ENCODE data around the gene CACNA1D. TPM values are rescaled to one million over a fixed set of nuclear protein-coding genes. Genes with fewer than 3 reads are reported as not detected.
"Not testable (repeated sequence)": the region's sequence is repeated elsewhere in the genome, so short reads cannot be mapped to it uniquely, and the experiment has no call there.

Gene CACNA1D
- total and polyA plus RNA-seq, 2 experiments from 2014 or later, result 5.2 to 27.8 TPM

- Histone ChIP-seq H3K27me3 (no peaks in the 10 kb centered on the region), H4K20me1 (ENCODE audit: insufficient read depth, poor library complexity, severe bottlenecking) (no peaks in the 10 kb centered on the region), H3K79me2 (no peaks in the 10 kb centered on the region), H3K9me2 (replicated peaks; ENCODE audit: insufficient read depth) (no peaks in the 10 kb centered on the region), H3K9me3 (ENCODE audit: low read depth) (no peaks in the 10 kb centered on the region), H3K36me3 (replicated peaks; ENCODE audit: insufficient read depth, low read depth) (no peaks in the 10 kb centered on the region), H3K27ac (peak overlapping the region; percentile 45), H2AFZ (no peak overlapping the region), H3K4me3 (no peak overlapping the region), H3K4me2 (peak overlapping the region; percentile 38), H3K4me1 (ENCODE audit: insufficient read depth) (peaks cover 14% of the 10 kb centered on the region)
- WGBS (ENCODE audit: low lambda C conversion rate, missing lambda C conversion rate), result 29% methylated on average over 6 of the region's 6 CpGs
- TF ChIP-seq CTCF (IDR thresholded peaks at IDR 0.05; ENCODE audit: poor library complexity), result no peak
- TF ChIP-seq EZH2phosphoT487 (IDR thresholded peaks at IDR 0.05; ENCODE audit: low read depth, severe bottlenecking, unreplicated experiment), result no peak
- no peak for TF ChIP-seq EZH2 (IDR thresholded peaks at IDR 0.05; ENCODE audit: borderline replicate concordance)
- DNase-seq (ENCODE audit: low spot score), result no peak
Observed at GRCh38 chr3:53658613-53659193, 164.3 kb downstream of the CACNA1D start.

DNA sequence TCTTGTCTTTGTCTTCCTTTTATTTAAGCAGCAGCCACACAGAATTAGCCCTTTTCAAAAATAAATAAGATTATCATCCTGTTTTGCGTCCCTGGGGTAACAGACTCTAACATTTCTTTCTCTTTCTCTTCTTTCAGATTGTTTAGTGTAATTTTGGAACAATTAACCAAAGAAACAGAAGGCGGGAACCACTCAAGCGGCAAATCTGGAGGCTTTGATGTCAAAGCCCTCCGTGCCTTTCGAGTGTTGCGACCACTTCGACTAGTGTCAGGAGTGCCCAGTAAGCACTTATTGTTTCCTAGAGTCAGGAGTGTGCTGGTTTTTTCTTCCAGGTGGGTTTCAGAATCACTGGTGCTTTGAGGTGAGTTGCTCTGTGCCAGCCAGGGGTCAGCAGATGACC is 165.6 kb downstream of the CACNA1D start:
- Histone ChIP-seq H3K9me2 (replicated peaks; ENCODE audit: insufficient read depth) (no peaks in the 10 kb centered on the region), H3K79me2 (no peaks in the 10 kb centered on the region), H3K36me3 (replicated peaks; ENCODE audit: insufficient read depth, low read depth) (no peaks in the 10 kb centered on the region), H4K20me1 (ENCODE audit: insufficient read depth, poor library complexity, severe bottlenecking) (no peaks in the 10 kb centered on the region), H3K27ac (no peak overlapping the region), H3K4me2 (no peak overlapping the region), H2AFZ (no peak overlapping the region), H3K4me3 (no peak overlapping the region), H3K27me3 (no peaks in the 10 kb centered on the region), H3K9me3 (ENCODE audit: low read depth) (no peaks in the 10 kb centered on the region), H3K4me1 (ENCODE audit: insufficient read depth) (peaks cover 14% of the 10 kb centered on the region)
- WGBS (ENCODE audit: low lambda C conversion rate, missing lambda C conversion rate), result 95% methylated on average over 7 of the region's 7 CpGs
- no peak for DNase-seq (ENCODE audit: low spot score)
- no peak for TF ChIP-seq CTCF (IDR thresholded peaks at IDR 0.05; ENCODE audit: poor library complexity)
- TF ChIP-seq EZH2phosphoT487 (IDR thresholded peaks at IDR 0.05; ENCODE audit: low read depth, severe bottlenecking, unreplicated experiment), result no peak
- TF ChIP-seq EZH2 (IDR thresholded peaks at IDR 0.05; ENCODE audit: borderline replicate concordance), result no peak

- WGBS (ENCODE audit: low lambda C conversion rate, missing lambda C conversion rate), result 82% methylated on average over 5 of the region's 5 CpGs
- Histone ChIP-seq H3K4me1 (ENCODE audit: insufficient read depth) (peaks cover 14% of the 10 kb centered on the region), H3K27me3 (no peaks in the 10 kb centered on the region), H3K4me3 (no peak overlapping the region), H2AFZ (no peak overlapping the region), H3K9me2 (replicated peaks; ENCODE audit: insufficient read depth) (no peaks in the 10 kb centered on the region), H3K79me2 (no peaks in the 10 kb centered on the region), H3K27ac (no peak overlapping the region), H3K36me3 (replicated peaks; ENCODE audit: insufficient read depth, low read depth) (no peaks in the 10 kb centered on the region), H3K4me2 (no peak overlapping the region), H4K20me1 (ENCODE audit: insufficient read depth, poor library complexity, severe bottlenecking) (no peaks in the 10 kb centered on the region), H3K9me3 (ENCODE audit: low read depth) (no peaks in the 10 kb centered on the region)
- TF ChIP-seq EZH2phosphoT487 (IDR thresholded peaks at IDR 0.05; ENCODE audit: low read depth, severe bottlenecking, unreplicated experiment) (no peak), CTCF (IDR thresholded peaks at IDR 0.05; ENCODE audit: poor library complexity) (no peak), EZH2 (IDR thresholded peaks at IDR 0.05; ENCODE audit: borderline replicate concordance) (no peak)
- DNase-seq (ENCODE audit: low spot score), result no peak
Observed at GRCh38 chr3:53661480-53661879, 167.1 kb downstream of the CACNA1D start.

- not testable (repeated sequence) for H3K27me3 ChIP-seq; H2AFZ ChIP-seq; H3K27ac ChIP-seq; H3K79me2 ChIP-seq; H3K9me2 ChIP-seq (replicated peaks; ENCODE audit: insufficient read depth); H3K4me2 ChIP-seq; H3K9me3 ChIP-seq (ENCODE audit: low read depth); H4K20me1 ChIP-seq (ENCODE audit: insufficient read depth, poor library complexity, severe bottlenecking); H3K4me1 ChIP-seq (ENCODE audit: insufficient read depth); DNase-seq (ENCODE audit: low spot score); H3K36me3 ChIP-seq (replicated peaks; ENCODE audit: insufficient read depth, low read depth); H3K4me3 ChIP-seq
- WGBS (ENCODE audit: low lambda C conversion rate, missing lambda C conversion rate), result 75% methylated on average over 4 of the region's 4 CpGs
Observed at GRCh38 chr3:53664812-53665211, 170.4 kb downstream of the CACNA1D start.
